K562 (cell line): ENCODE data around the gene COBLL1. TPM values are rescaled to one million over a fixed set of nuclear protein-coding genes. Genes with fewer than 3 reads are reported as not detected.

ENCODE experiments used
- ATAC-seq: fragments of 200-7000 bp; cut with Tn5 transposase; 3 replicates; pipeline ENCODE4 v1.9.1; 2020; ENCODE audit warnings: moderate library complexity
- BruUV-seq: library from RNA; stranded (reverse); fragments of 400-500 nt; replicated peaks from 2 replicates; lab custom pipeline; 2021; lab: Mats Ljungman, UMichigan
- CTCF ChIA-PET: fragments of 300-600 bp; formaldehyde crosslinking; extraction: SDS; loops from one replicate; lab custom pipeline; 2021; ENCODE audit warnings: low intra/inter-chr PET ratio; lab: Yijun Ruan, JAX
- POLR2A ChIA-PET: fragments of 300-600, 350-650 bp; sonication (Branson Sonifier 250); formaldehyde crosslinking; extraction: SDS; loops from one replicate; lab custom pipeline; 2021; ENCODE audit warnings: antibody characterized with exemption, inconsistent platforms; lab: Yijun Ruan, JAX
- DNase-seq, 4 experiments: peaks; one replicate each; pipeline versions ENCODE4 v3.0.0 to v3.0.0-alpha.2; 2011 to 2018; ENCODE audit warnings: low spot score in 3 of 4, mixed read lengths in 3 of 4; ENCODE audit errors: extremely low read depth in 1 of 4
- FAIRE-seq: peaks from 2 replicates; lab custom pipeline; 2011; peaks lifted over from hg19 to GRCh38; lab: Jason Lieb, UNC
- H2AFZ ChIP-seq: 2 replicates; pipeline ENCODE4 v1.6.0; 2011; ENCODE audit warnings: low read depth, low read length, control low read depth, inconsistent platforms
- H3K27ac ChIP-seq: fragments of 200-600 bp; 3 replicates; pipeline ENCODE4 v1.8.0; 2011; ENCODE audit warnings: low read depth, mild to moderate bottlenecking, control low read depth, inconsistent platforms, low read length, moderate library complexity, mixed read lengths; ENCODE audit errors: extremely low read depth
- H3K27me3 ChIP-seq, 2 experiments: fragments of 300-600 bp in 1 of 2; 2 replicates in 1 of 2; 3 replicates in 1 of 2; pipeline versions ENCODE4 v1.6.0 to v1.8.0; 2011; ENCODE audit warnings: inconsistent platforms in 2 of 2, low read length in 2 of 2, mild to moderate bottlenecking in 1 of 2, mixed read lengths in 1 of 2, moderate library complexity in 1 of 2; ENCODE audit not compliant: control insufficient read depth in 2 of 2, insufficient read depth in 2 of 2
- H3K36me3 ChIP-seq: fragments of 300-600 bp; 3 replicates; pipeline ENCODE4 v1.8.0; 2011; ENCODE audit warnings: mild to moderate bottlenecking, low read length, inconsistent platforms; ENCODE audit not compliant: control insufficient read depth, insufficient read depth
- H3K4me1 ChIP-seq, 2 experiments: fragments of 200-600 bp in 1 of 2; replicated peaks in 1 of 2; 2 replicates in 1 of 2; 3 replicates in 1 of 2; pipeline versions ENCODE4 v1.5.1 to v1.8.0; 2011; ENCODE audit warnings: inconsistent platforms in 2 of 2, low read length in 2 of 2, mild to moderate bottlenecking in 1 of 2, mixed read lengths in 1 of 2, moderate library complexity in 1 of 2; ENCODE audit not compliant: control insufficient read depth in 2 of 2, insufficient read depth in 2 of 2
- H3K4me2 ChIP-seq: 2 replicates; pipeline ENCODE4 v1.6.1; 2011; ENCODE audit warnings: low read length, control low read depth, inconsistent platforms, mixed read lengths; ENCODE audit not compliant: insufficient read depth
- H3K4me3 ChIP-seq: fragments of 200-600 bp; sonication (generic), shearing (Covaris generic); 2 replicates; pipeline ENCODE4 v1.5.1; 2016; ENCODE audit warnings: control low read depth, inconsistent platforms
- H3K79me2 ChIP-seq: fragments of 200-600 bp; 3 replicates; pipeline ENCODE4 v1.8.0; 2011; ENCODE audit warnings: low read length, inconsistent platforms; ENCODE audit not compliant: control insufficient read depth, insufficient read depth
- H3K9ac ChIP-seq, 2 experiments: 2 replicates each; pipeline versions ENCODE4 v1.6.0 to v1.6.1; 2011; ENCODE audit warnings: low read depth in 2 of 2, low read length in 2 of 2, control low read depth in 1 of 2, inconsistent platforms in 1 of 2, mild to moderate bottlenecking in 1 of 2, mixed read lengths in 1 of 2; ENCODE audit not compliant: insufficient read depth in 1 of 2
- H3K9me1 ChIP-seq: one replicate; pipeline ENCODE4 v1.6.0; 2011; ENCODE audit warnings: inconsistent platforms, mild to moderate bottlenecking, low read length, moderate library complexity; ENCODE audit not compliant: control insufficient read depth, insufficient read depth
- H3K9me3 ChIP-seq: replicated peaks from 2 replicates; pipeline ENCODE4 v1.5.1; 2011; ENCODE audit warnings: low read depth, low read length, inconsistent platforms; ENCODE audit not compliant: control insufficient read depth, insufficient read depth
- H4K20me1 ChIP-seq: replicated peaks from 2 replicates; pipeline ENCODE4 v1.6.1; 2011; ENCODE audit warnings: low read length, inconsistent platforms, mixed read lengths; ENCODE audit not compliant: control insufficient read depth, insufficient read depth
- CHCHD3 ChIP-seq: fragments of 250-450 bp; sonication (Bioruptor Pico); IDR thresholded peaks from 2 replicates; pipeline ENCODE4 v2.1.2; 2022; ENCODE audit warnings: mild to moderate bottlenecking
- KDM4B ChIP-seq, 2 experiments: fragments of 450-650 bp in 1 of 2; sonication (generic) in 1 of 2; IDR thresholded peaks; 2 replicates each; pipeline ENCODE4 v1.6.1; 2016 to 2017; ENCODE audit warnings: borderline replicate concordance in 2 of 2, antibody characterized with exemption in 1 of 2, low read depth in 1 of 2, mild to moderate bottlenecking in 1 of 2
- MED1 ChIP-seq: sonication (generic); formaldehyde crosslinking; IDR thresholded peaks from 2 replicates; pipeline ENCODE4 v1.8.1; 2023; ENCODE audit warnings: missing genetic modification reagents, borderline replicate concordance
- MTA3 ChIP-seq: fragments of 450-650 bp; formaldehyde crosslinking; IDR thresholded peaks from 2 replicates; pipeline ENCODE4 v1.6.1; 2017; ENCODE audit warnings: mild to moderate bottlenecking, borderline replicate concordance
- NRF1 ChIP-seq, 2 experiments: fragments of 450-650 bp; IDR thresholded peaks in 1 of 2; conservative IDR thresholded peaks in 1 of 2; 2 replicates each; pipeline ENCODE4 v1.6.1; 2014; ENCODE audit warnings: mild to moderate bottlenecking in 2 of 2
- PRPF4 ChIP-seq: fragments of 200-400 bp; formaldehyde crosslinking; IDR thresholded peaks from one replicate; pipeline ENCODE4 v1.6.1; 2017; ENCODE audit warnings: low read length, low read depth, mild to moderate bottlenecking; ENCODE audit not compliant: insufficient read depth, poor library complexity, severe bottlenecking
- SIRT6 ChIP-seq: IDR thresholded peaks from one replicate; pipeline ENCODE4 v1.6.1; 2012; ENCODE audit warnings: low read depth, mild to moderate bottlenecking, control low read depth, inconsistent platforms, low read length, moderate library complexity
- SMAD1 ChIP-seq: fragments of 150-350 bp; IDR thresholded peaks from 2 replicates; pipeline ENCODE4 v1.6.1; 2014; ENCODE audit warnings: low read length, low read depth; ENCODE audit not compliant: partially characterized antibody
- SMARCB1 ChIP-seq: IDR thresholded peaks from 2 replicates; pipeline ENCODE4 v1.6.1; 2011; ENCODE audit warnings: improper control_type of control experiment, low read depth; ENCODE audit not compliant: insufficient read length
- ZBTB5 ChIP-seq: fragments of 450-650 bp; IDR thresholded peaks from 2 replicates; pipeline ENCODE4 v1.6.1; 2017; ENCODE audit warnings: antibody characterized with exemption
- ZNF124 ChIP-seq: sonication (generic); formaldehyde crosslinking; IDR thresholded peaks from 2 replicates; pipeline ENCODE4 v1.8.1; 2022; ENCODE audit warnings: missing genetic modification reagents
- ZNF668 ChIP-seq: fragments of 250-450 bp; sonication (Bioruptor Pico); IDR thresholded peaks from 2 replicates; pipeline ENCODE4 v1.8.0; 2022; ENCODE audit warnings: mild to moderate bottlenecking, inconsistent platforms
- ZSCAN32 ChIP-seq: fragments of 450-650 bp; formaldehyde crosslinking; IDR thresholded peaks from 2 replicates; pipeline ENCODE4 v1.4.0; 2020; ENCODE audit warnings: mild to moderate bottlenecking, moderate library complexity
- WGBS: fragments of 100-300 bp; shearing (Covaris generic); methylation state at CpG from one replicate; pipeline ENCODE4 v1.1.6; 2016; ENCODE audit warnings: low coverage, mixed read lengths; ENCODE audit not compliant: insufficient coverage; ENCODE audit errors: missing lambda C conversion rate; 5-methylcytosine and 5-hydroxymethylcytosine counted together
- in situ Hi-C: fragments of 300-500 bp; cut with MboI; formaldehyde crosslinking; loops from 4 replicates; pipeline ENCODE4 v1.15.0; 2018; ENCODE audit warnings: inconsistent platforms, mixed read lengths
- intact Hi-C: fragments of 100-400 bp; cut with micrococcal nuclease; formaldehyde crosslinking; loops from 2 replicates; pipeline ENCODE4 v1.14.2; 2022
- polyA plus RNA-seq, 8 experiments: library from polyadenylated mRNA; depleted of rRNA in 4 of 8; stranded (reverse) in 5 of 8; unstranded in 3 of 8; fragments of >200 nt; fragmentation: Nextera tagmentation in 2 of 8; fragmentation: Illumina TruSeq in 1 of 8; extraction: Ambion mirVana in 2 of 8; extraction: Trizol in 1 of 8; gene quantifications; 2 replicates each; pipeline versions ENCODE4 v1.2.1 to v1.2.3, GENCODE V29; 2011 to 2014; ENCODE audit warnings: inconsistent platforms in 1 of 8, missing spikeins in 1 of 8
- total RNA-seq, 7 experiments: library from RNA; depleted of rRNA in 6 of 7; stranded (reverse); fragments of >200 nt in 6 of 7; fragmentation: Illumina TruSeq in 2 of 7; extraction: Trizol in 2 of 7; gene quantifications; 2 replicates each; pipeline versions ENCODE4 v1.2.1 to v1.2.3, GENCODE V29; 2011 to 2021; ENCODE audit warnings: low replicate concordance in 1 of 7

Gene COBLL1
- total and polyA plus RNA-seq, 9 of the 15 experiments (the other 6 are each of a cell fraction or from before 2014, with no cell fraction given): 0.07 to 1.6 (median 0.71) TPM

- Histone ChIP-seq H3K9me3 (peaks cover 2% of the 10 kb centered on the region; the same call in 1 of the 2 replicates), H3K27me3 (no peaks in the 10 kb centered on the region), H3K9ac (no peak overlapping the region), H3K79me2 (no peaks in the 10 kb centered on the region), H3K27ac (no peak overlapping the region)
- POLR2A ChIA-PET: no interaction called here
- in situ Hi-C loops: no loop called here
- TF ChIP-seq NRF1 (conservative IDR thresholded peaks at IDR 0.05 in 1 of 2, IDR thresholded peaks at IDR 0.05 in 1 of 2) (no peak), MED1 (no peak), SMAD1 (no peak), ZSCAN32 (no peak), SMARCB1 (no peak), KDM4B (IDR thresholded peaks at IDR 0.05; ENCODE audit: borderline replicate concordance in 2 of 2, low read depth in 1 of 2) (no peak), ZNF124 (CRISPR knock-in tag) (no peak), ZBTB5 (no peak), SIRT6 (no peak), CHCHD3 (CRISPR knock-in tag) (no peak), PRPF4 (no peak), ZNF668 (CRISPR knock-in tag) (no peak), MTA3 (no peak)
- TF ChIP-seq, all 486 proteins: peak for 0
- H3K4me3 ChIP-seq: no peak overlapping the region
- H4K20me1 ChIP-seq: no peaks in the 10 kb centered on the region
- DNase-seq (no peak), FAIRE-seq (no peak), ATAC-seq (no peak)
- no peak overlapping the region for H2AFZ ChIP-seq
- BruUV-seq: no TSS peak
- H3K9me1 ChIP-seq: no peaks in the 10 kb centered on the region
- WGBS: 1% methylated on average over 4 of the region's 4 CpGs
- CTCF ChIA-PET: no interaction called here
- no peaks in the 10 kb centered on the region for H3K4me1 ChIP-seq
- intact Hi-C loops: no loop called here
- no peak overlapping the region for H3K4me2 ChIP-seq
- no peaks in the 10 kb centered on the region for H3K36me3 ChIP-seq
Observed at GRCh38 chr2:164821338-164821737, 20.3 kb downstream of the COBLL1 start.
